Endothelial cell (in vitro differentiated cells): Measurements from ENCODE around the gene MLST8. TPM values are rescaled to one million over a fixed set of nuclear protein-coding genes. Genes with fewer than 3 reads are reported as not detected.

Experiments used
- DNase-seq: peaks from one replicate; pipeline ENCODE4 v3.0.0; 2021; ENCODE audit warnings: low spot score
- H3K27ac Mint-ChIP-seq: one replicate; pipeline ENCODE4 v1.8.0; 2021; ENCODE audit warnings: mixed read lengths, inconsistent platforms; ENCODE audit not compliant: unreplicated experiment
- H3K27me3 Mint-ChIP-seq: one replicate; pipeline ENCODE4 v1.8.0; 2021; ENCODE audit warnings: mild to moderate bottlenecking, moderate library complexity, mixed read lengths, inconsistent platforms; ENCODE audit not compliant: unreplicated experiment
- H3K36me3 Mint-ChIP-seq: one replicate; pipeline ENCODE4 v1.8.0; 2021; ENCODE audit warnings: mild to moderate bottlenecking, low read depth, mixed read lengths, inconsistent platforms; ENCODE audit not compliant: unreplicated experiment
- H3K4me1 Mint-ChIP-seq: one replicate; pipeline ENCODE4 v1.8.0; 2021; ENCODE audit warnings: mild to moderate bottlenecking, mixed read lengths, inconsistent platforms; ENCODE audit not compliant: unreplicated experiment
- H3K4me3 Mint-ChIP-seq: one replicate; pipeline ENCODE4 v1.8.0; 2021; ENCODE audit warnings: mild to moderate bottlenecking, mixed read lengths, inconsistent platforms; ENCODE audit not compliant: unreplicated experiment
- H3K9me3 Mint-ChIP-seq: one replicate; pipeline ENCODE4 v1.8.0; 2021; ENCODE audit warnings: mixed read lengths, inconsistent platforms; ENCODE audit not compliant: unreplicated experiment
- total RNA-seq: library from RNA; stranded (reverse); fragmentation: NEBNext Ultra II Directional; extraction: Animal tissue kit (Norgen Biotek cat#: 25700); gene quantifications from one replicate; pipeline ENCODE4 v1.2.1, GENCODE V29; 2021; ENCODE audit not compliant: unreplicated experiment
- TF ChIP-seq, protein P1 (sequence below): fragments of 200-600 bp; sonication (generic); IDR thresholded peaks from one replicate; pipeline ENCODE4 v1.5.0; 2021; ENCODE audit warnings: antibody characterized with exemption; ENCODE audit not compliant: unreplicated experiment

The MLST8 gene
- total RNA-seq, 1 donor from 2014 or later: 35.4 TPM

DNA sequence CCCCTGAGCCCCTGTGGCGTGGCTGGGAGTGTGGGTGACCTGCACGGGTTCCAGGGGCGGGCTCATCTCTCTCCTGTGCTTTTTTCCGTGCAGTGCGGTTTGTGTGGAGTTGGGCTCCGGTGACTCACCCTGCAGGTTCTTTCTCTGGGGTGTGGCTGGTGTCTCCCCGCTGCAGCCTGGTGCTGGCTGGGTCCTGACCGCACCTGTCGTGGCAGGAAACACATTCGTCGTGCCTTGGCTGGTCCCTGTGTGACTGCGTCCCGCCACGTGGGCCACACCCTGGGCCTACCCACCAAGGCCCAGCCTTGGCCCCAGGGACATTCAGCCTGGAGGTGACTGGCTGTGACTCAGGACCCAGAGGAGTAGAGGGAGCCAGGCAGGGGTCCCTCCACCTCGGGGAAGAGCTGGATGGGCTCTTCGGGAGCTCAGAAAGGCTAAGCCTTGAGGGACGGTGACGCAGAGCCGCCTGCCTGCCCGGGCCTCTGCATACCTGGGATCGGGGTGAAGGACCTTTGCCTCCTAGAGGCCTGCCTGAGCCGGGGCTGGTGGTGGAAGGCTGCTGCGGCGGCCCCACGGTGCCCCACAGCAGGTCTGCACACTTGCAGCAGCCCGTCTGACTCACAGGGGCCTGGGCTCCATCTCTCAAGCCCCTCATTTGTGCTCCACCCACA lies 41.9 kb upstream of the MLST8 start:
- H3K36me3 Mint-ChIP-seq: peaks cover 7% of the 10 kb centered on the region
- H3K9me3 Mint-ChIP-seq: no peaks in the 10 kb centered on the region
- no peak overlapping the region for H3K27ac Mint-ChIP-seq
- H3K27me3 Mint-ChIP-seq: no peaks in the 10 kb centered on the region
- peaks cover 12% of the 10 kb centered on the region for H3K4me1 Mint-ChIP-seq
- TF ChIP-seq, protein P1, sequence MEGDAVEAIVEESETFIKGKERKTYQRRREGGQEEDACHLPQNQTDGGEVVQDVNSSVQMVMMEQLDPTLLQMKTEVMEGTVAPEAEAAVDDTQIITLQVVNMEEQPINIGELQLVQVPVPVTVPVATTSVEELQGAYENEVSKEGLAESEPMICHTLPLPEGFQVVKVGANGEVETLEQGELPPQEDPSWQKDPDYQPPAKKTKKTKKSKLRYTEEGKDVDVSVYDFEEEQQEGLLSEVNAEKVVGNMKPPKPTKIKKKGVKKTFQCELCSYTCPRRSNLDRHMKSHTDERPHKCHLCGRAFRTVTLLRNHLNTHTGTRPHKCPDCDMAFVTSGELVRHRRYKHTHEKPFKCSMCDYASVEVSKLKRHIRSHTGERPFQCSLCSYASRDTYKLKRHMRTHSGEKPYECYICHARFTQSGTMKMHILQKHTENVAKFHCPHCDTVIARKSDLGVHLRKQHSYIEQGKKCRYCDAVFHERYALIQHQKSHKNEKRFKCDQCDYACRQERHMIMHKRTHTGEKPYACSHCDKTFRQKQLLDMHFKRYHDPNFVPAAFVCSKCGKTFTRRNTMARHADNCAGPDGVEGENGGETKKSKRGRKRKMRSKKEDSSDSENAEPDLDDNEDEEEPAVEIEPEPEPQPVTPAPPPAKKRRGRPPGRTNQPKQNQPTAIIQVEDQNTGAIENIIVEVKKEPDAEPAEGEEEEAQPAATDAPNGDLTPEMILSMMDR: no peak
- DNase-seq: no peak
- H3K4me3 Mint-ChIP-seq: no peak overlapping the region

DNA sequence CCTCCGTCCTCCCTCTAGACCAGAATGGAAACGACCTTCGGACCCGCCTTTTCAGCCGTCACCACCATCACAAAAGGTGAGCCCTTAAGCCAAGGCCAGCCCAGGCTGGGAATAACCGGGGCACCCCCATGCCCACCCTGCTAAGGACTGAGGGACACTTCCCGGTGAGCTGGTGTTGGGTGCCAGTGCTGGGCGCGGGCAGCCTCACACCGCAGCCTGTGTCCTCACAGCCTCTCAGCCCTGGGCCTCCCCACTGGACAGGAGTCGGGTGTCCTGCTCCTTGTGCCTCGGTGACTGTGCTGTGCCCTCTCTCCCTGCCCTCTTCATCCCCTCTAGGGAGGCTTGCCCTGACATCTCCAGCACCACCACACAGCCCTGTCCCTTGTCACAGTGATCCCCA lies 39.4 kb upstream of the MLST8 start:
- Mint-ChIP-seq H3K27ac (peak overlapping the region; percentile 67), H3K4me3 (peak overlapping the region; percentile 65), H3K4me1 (peaks cover 13% of the 10 kb centered on the region), H3K9me3 (no peaks in the 10 kb centered on the region), H3K36me3 (peaks cover 7% of the 10 kb centered on the region), H3K27me3 (no peaks in the 10 kb centered on the region)
- TF ChIP-seq, protein P1: no peak
- DNase-seq: no peak

DNA sequence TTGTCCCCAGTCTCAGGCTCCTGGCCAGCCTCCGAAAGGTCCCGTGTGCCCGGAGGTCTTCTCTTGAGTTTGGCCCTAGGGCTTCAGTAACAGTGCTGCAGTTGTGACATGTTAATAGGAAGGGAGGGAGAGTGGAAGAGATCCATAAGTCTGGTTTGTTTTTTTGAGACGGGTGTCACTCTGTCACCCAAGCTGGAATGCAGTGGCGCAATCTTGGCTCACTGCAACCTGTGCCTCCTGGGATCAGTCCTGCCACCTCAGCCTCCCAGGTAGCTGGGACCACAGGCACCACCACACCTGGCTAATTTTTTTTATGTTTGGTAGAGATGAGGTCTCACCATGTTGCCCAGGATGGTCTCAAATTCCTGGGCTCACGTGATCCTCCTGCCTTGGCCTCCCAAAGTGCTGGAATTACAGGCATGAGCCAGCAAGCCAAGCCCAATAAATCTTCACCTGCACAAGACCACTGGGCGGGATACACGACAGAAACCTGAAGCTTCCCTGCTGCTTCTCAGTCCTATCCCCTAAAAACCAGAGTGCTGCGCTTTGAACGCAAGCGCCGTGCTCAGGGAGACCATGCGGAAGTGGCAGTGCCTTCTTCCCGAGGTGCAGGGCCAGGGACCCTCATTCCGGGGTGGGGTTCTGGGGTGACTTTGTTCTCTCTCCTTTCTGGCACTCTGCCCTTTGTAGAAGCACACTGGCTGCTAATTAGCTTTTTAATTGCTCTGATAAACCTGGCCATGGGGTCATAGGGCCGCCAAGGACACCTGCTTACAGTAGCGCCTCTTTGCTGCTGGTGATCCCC lies 38.8 kb upstream of the MLST8 start:
- TF ChIP-seq, protein P1: no peak
- peak overlapping the region; percentile 65 for H3K4me3 Mint-ChIP-seq
- peak overlapping the region; percentile 67 for H3K27ac Mint-ChIP-seq

DNA sequence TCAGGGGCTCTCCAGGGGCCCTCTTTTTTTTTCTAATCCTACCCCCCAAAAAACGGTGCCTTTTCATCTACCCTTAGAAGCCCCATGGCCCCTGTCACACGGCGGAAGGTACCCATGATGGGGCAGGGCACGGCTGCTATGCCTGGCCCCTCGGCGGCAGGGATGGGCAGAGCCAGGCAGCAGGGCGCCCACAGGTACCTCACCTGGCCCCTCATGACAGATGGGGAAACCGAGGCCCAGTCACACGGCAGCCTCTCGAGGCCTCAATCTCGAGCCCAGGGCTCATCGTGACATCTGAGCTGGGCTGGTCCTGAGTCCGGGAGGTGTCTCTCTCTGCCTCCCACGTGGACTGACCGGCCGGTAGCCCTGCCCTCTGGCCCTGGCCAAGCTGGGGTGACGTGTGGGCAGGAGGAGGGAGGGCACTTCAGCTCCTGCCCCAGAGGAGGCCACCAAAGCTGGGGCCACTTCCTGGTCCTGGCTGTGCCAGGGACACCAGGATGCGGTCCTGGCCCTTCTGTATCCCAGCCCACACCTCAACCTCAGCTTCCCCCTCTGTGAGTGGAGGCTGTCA lies 38.1 kb upstream of the MLST8 start:
- Mint-ChIP-seq H3K4me1 (peaks cover 17% of the 10 kb centered on the region), H3K36me3 (peaks cover 7% of the 10 kb centered on the region), H3K4me3 (no peak overlapping the region), H3K27me3 (no peaks in the 10 kb centered on the region), H3K27ac (no peak overlapping the region), H3K9me3 (no peaks in the 10 kb centered on the region)
- DNase-seq: no peak
- TF ChIP-seq, protein P1: no peak

More for the DNA sequence above, 38.8 kb upstream of the MLST8 start:
- Mint-ChIP-seq H3K36me3 (peaks cover 7% of the 10 kb centered on the region), H3K27me3 (no peaks in the 10 kb centered on the region), H3K4me1 (peaks cover 13% of the 10 kb centered on the region), H3K9me3 (no peaks in the 10 kb centered on the region)
- DNase-seq: no peak
